GM23248 (cell line): Measurements from ENCODE around the gene MEA1.

ENCODE experiments used
- EZH2 ChIP-seq: fragments of 200-600 bp; sonication (generic); IDR thresholded peaks from 2 replicates; pipeline ENCODE4 v1.6.1; 2018; ENCODE audit warnings: antibody characterized with exemption, mild to moderate bottlenecking; ENCODE audit not compliant: insufficient read depth, poor library complexity, severe bottlenecking
- EZH2phosphoT487 ChIP-seq: fragments of 200-600 bp; sonication (generic); IDR thresholded peaks from 2 replicates; pipeline ENCODE4 v1.6.1; 2018; ENCODE audit warnings: antibody characterized with exemption, moderate library complexity, mild to moderate bottlenecking, low read depth; ENCODE audit not compliant: insufficient read depth

DNA sequence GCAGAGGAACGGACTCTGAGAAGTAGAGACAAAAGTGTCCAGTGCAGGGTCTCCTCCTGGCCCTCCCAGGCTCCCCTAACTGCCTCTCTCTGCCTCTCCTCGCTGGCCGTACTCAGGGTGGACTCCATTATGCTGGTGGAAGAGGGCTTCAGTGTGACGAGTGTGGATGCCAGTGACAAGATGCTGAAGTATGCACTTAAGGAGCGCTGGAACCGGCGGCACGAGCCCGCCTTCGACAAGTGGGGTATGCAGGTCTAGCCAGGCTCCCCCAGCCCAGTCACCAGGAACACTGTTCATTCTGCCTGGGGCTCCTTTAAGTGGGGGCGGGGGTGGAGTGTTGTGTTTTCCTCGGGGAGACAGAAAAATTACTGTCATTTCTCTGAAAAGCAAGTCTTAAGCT is 51.6 kb downstream of the MEA1 start:
- TF ChIP-seq EZH2: no peak
- no peak for TF ChIP-seq EZH2phosphoT487
